ENCODE measurements around the gene GTF2F1. TPM values are rescaled to one million over a fixed set of nuclear protein-coding genes. Genes with fewer than 3 reads are reported as not detected.

The GTF2F1 gene
- total and polyA plus RNA-seq, 9 of the 15 experiments (the other 6 are each of a cell fraction or from before 2014, with no cell fraction given), result 4.7 to 75.4 (median 68.4) TPM

GRCh38 chr19:6425732-6426620 lies 33.0 kb upstream of the GTF2F1 start (continued):
- TF ChIP-seq, protein P1, sequence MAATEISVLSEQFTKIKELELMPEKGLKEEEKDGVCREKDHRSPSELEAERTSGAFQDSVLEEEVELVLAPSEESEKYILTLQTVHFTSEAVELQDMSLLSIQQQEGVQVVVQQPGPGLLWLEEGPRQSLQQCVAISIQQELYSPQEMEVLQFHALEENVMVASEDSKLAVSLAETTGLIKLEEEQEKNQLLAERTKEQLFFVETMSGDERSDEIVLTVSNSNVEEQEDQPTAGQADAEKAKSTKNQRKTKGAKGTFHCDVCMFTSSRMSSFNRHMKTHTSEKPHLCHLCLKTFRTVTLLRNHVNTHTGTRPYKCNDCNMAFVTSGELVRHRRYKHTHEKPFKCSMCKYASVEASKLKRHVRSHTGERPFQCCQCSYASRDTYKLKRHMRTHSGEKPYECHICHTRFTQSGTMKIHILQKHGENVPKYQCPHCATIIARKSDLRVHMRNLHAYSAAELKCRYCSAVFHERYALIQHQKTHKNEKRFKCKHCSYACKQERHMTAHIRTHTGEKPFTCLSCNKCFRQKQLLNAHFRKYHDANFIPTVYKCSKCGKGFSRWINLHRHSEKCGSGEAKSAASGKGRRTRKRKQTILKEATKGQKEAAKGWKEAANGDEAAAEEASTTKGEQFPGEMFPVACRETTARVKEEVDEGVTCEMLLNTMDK (IDR thresholded peaks at IDR 0.05; ENCODE audit: borderline replicate concordance, insufficient read depth, low read depth, low read length, poor library complexity, severe bottlenecking), result no peak
- TF ChIP-seq, protein P2, sequence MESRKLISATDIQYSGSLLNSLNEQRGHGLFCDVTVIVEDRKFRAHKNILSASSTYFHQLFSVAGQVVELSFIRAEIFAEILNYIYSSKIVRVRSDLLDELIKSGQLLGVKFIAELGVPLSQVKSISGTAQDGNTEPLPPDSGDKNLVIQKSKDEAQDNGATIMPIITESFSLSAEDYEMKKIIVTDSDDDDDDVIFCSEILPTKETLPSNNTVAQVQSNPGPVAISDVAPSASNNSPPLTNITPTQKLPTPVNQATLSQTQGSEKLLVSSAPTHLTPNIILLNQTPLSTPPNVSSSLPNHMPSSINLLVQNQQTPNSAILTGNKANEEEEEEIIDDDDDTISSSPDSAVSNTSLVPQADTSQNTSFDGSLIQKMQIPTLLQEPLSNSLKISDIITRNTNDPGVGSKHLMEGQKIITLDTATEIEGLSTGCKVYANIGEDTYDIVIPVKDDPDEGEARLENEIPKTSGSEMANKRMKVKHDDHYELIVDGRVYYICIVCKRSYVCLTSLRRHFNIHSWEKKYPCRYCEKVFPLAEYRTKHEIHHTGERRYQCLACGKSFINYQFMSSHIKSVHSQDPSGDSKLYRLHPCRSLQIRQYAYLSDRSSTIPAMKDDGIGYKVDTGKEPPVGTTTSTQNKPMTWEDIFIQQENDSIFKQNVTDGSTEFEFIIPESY (CRISPR knock-in tag; IDR thresholded peaks at IDR 0.05), result peak; percentile 56
- TF ChIP-seq, protein P3, sequence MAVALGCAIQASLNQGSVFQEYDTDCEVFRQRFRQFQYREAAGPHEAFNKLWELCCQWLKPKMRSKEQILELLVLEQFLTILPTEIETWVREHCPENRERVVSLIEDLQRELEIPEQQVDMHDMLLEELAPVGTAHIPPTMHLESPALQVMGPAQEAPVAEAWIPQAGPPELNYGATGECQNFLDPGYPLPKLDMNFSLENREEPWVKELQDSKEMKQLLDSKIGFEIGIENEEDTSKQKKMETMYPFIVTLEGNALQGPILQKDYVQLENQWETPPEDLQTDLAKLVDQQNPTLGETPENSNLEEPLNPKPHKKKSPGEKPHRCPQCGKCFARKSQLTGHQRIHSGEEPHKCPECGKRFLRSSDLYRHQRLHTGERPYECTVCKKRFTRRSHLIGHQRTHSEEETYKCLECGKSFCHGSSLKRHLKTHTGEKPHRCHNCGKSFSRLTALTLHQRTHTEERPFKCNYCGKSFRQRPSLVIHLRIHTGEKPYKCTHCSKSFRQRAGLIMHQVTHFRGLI (CRISPR knock-in tag; IDR thresholded peaks at IDR 0.05), result no peak
- TF ChIP-seq BCL6 (CRISPR knock-in tag; IDR thresholded peaks at IDR 0.05) (no peak), HDAC8 (tag; IDR thresholded peaks at IDR 0.05) (0 out of 2 replicates have a peak, but pooled peaks have one; percentile 1), JUN (IDR thresholded peaks at IDR 0.05; ENCODE audit: borderline replicate concordance, low read depth, low read length) (no peak), JUN (CRISPR knock-in tag; IDR thresholded peaks at IDR 0.05; ENCODE audit: borderline replicate concordance) (no peak), SLC30A9 (CRISPR knock-in tag; IDR thresholded peaks at IDR 0.05) (no peak), TRIM24 (IDR thresholded peaks at IDR 0.05) (no peak), ZNF263 (CRISPR knock-in tag; IDR thresholded peaks at IDR 0.05; ENCODE audit: borderline replicate concordance) (no peak; the same call in 1 of the 2 replicates), ZFP36 (IDR thresholded peaks at IDR 0.05; ENCODE audit: low read depth, low read length, partially characterized antibody) (no peak), FIP1L1 (IDR thresholded peaks at IDR 0.05; ENCODE audit: low read depth, low read length, poor library complexity, severe bottlenecking) (no peak), BRCA1 (IDR thresholded peaks at IDR 0.05) (no peak), BRCA1 (CRISPR knock-in tag; IDR thresholded peaks at IDR 0.05) (no peak)

Measured in K562 (cell line).